Prostate gland (tissue), 2 donors: ENCODE measurements around the gene ARHGAP42. TPM values are rescaled to one million over a fixed set of nuclear protein-coding genes. Genes with fewer than 3 reads are reported as not detected.

ENCODE experiments used
- DNase-seq: peaks from one replicate; pipeline ENCODE4 v3.0.0-alpha.2; 2019; ENCODE audit warnings: low spot score
- H3K27ac ChIP-seq, 2 donors: fragments of 200-600 bp; sonication (generic); 2 replicates each; pipeline ENCODE4 v1.5.1; 2017 to 2019
- H3K27me3 ChIP-seq: fragments of 200-600 bp; sonication (generic); replicated peaks from 2 replicates; pipeline ENCODE4 v1.5.1; 2019; ENCODE audit not compliant: insufficient read depth
- H3K36me3 ChIP-seq, 2 donors: fragments of 200-600 bp; sonication (generic); 1 replicate in 1 of 2; 2 replicates in 1 of 2; pipeline versions ENCODE4 v1.5.1 to v1.8.1; 2017 to 2019
- H3K4me1 ChIP-seq: fragments of 200-600 bp; sonication (generic); replicated peaks from 2 replicates; pipeline ENCODE4 v1.5.1; 2019
- H3K4me3 ChIP-seq, 2 donors: fragments of 200-600 bp; sonication (generic); 2 replicates each; pipeline ENCODE4 v1.5.1; 2017 to 2019
- H3K9me3 ChIP-seq: fragments of 200-600 bp; sonication (generic); 2 replicates; pipeline ENCODE4 v1.5.1; 2017
- POLR2A ChIP-seq: fragments of 450-650 bp; IDR thresholded peaks from one replicate; pipeline ENCODE4 v1.6.1; 2016; ENCODE audit warnings: antibody characterized with exemption, mild to moderate bottlenecking
- POLR2AphosphoS5 ChIP-seq: sonication (generic); formaldehyde crosslinking; IDR thresholded peaks from one replicate; pipeline ENCODE4 v1.6.1; 2017; ENCODE audit warnings: antibody characterized with exemption
- WGBS: methylation state at CpG from one replicate; pipeline ENCODE4 v1.1.5; 2018; 5-methylcytosine and 5-hydroxymethylcytosine counted together
- intact Hi-C: fragments of 100-400 bp; cut with DNase I; formaldehyde crosslinking; loops from one replicate; pipeline ENCODE4 v1.14.2; 2022
- total RNA-seq, 2 donors: library from RNA; depleted of rRNA; stranded (reverse); fragments of >200 nt; gene quantifications; one replicate each; pipeline ENCODE4 v1.1.0, GENCODE V29; 2016
- TF ChIP-seq, protein P1 (sequence below), 4 experiments: fragments of 200-600 bp in 2 of 4; fragments of 450-650 bp in 2 of 4; sonication (generic) in 2 of 4; IDR thresholded peaks; 1 replicate in 3 of 4; 2 replicates in 1 of 4; pipeline ENCODE4 v1.5.1; 2016 to 2019; ENCODE audit warnings: antibody characterized with exemption in 4 of 4, mild to moderate bottlenecking in 2 of 4, moderate library complexity in 2 of 4

Gene ARHGAP42
- total RNA-seq, 2 donors from 2014 or later, result 12.8 to 20.5 TPM

- TF ChIP-seq, protein P1, sequence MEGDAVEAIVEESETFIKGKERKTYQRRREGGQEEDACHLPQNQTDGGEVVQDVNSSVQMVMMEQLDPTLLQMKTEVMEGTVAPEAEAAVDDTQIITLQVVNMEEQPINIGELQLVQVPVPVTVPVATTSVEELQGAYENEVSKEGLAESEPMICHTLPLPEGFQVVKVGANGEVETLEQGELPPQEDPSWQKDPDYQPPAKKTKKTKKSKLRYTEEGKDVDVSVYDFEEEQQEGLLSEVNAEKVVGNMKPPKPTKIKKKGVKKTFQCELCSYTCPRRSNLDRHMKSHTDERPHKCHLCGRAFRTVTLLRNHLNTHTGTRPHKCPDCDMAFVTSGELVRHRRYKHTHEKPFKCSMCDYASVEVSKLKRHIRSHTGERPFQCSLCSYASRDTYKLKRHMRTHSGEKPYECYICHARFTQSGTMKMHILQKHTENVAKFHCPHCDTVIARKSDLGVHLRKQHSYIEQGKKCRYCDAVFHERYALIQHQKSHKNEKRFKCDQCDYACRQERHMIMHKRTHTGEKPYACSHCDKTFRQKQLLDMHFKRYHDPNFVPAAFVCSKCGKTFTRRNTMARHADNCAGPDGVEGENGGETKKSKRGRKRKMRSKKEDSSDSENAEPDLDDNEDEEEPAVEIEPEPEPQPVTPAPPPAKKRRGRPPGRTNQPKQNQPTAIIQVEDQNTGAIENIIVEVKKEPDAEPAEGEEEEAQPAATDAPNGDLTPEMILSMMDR (IDR thresholded peaks at IDR 0.05), result no peak
- no peak for TF ChIP-seq POLR2A
- TF ChIP-seq POLR2AphosphoS5, result no peak
- H3K4me1 ChIP-seq, result no peaks in the 10 kb centered on the region
- no peak for DNase-seq
These were observed 104.0 kb downstream of the ARHGAP42 start for GRCh38 chr11:100791103-100791502.

DNA sequence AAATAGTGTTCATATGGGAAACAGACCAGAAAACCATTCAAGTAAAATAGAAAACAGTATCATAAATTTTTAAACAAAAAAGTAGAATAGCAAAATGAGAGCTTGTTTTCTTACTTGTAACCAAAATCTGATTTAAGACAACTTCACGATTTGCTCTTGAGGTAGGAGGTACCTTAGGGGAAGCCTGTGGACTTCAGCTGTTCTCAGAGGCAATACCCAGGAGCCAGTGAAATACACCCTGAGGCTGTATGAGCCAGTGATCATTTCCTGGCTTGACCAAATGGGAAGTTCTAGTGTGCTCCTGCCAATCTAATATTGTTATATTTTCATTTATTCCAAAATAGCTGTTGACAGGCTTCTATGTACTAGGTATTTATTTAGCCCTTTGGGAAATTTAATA is 104.8 kb downstream of the ARHGAP42 start:
- H3K4me3 ChIP-seq, result no peak overlapping the region
- WGBS, result 16% methylated on average over 1 of the region's 1 CpG
- H3K27me3 ChIP-seq, result no peaks in the 10 kb centered on the region
- no peak overlapping the region for H3K27ac ChIP-seq
- no peaks in the 10 kb centered on the region for H3K36me3 ChIP-seq
- intact Hi-C loops, result no loop called here
- TF ChIP-seq POLR2AphosphoS5 (no peak), POLR2A (no peak)
- TF ChIP-seq, protein P1 (IDR thresholded peaks at IDR 0.05), result no peak
- no peak for DNase-seq
- H3K9me3 ChIP-seq, result no peaks in the 10 kb centered on the region
- no peaks in the 10 kb centered on the region for H3K4me1 ChIP-seq

More at GRCh38 chr11:100791103-100791502, 104.0 kb downstream of the ARHGAP42 start:
- no peak overlapping the region for H3K27ac ChIP-seq
- intact Hi-C loops, result no loop called here
- H3K9me3 ChIP-seq, result no peaks in the 10 kb centered on the region
- no peak overlapping the region for H3K4me3 ChIP-seq
- H3K36me3 ChIP-seq, result no peaks in the 10 kb centered on the region
- no peaks in the 10 kb centered on the region for H3K27me3 ChIP-seq

DNA sequence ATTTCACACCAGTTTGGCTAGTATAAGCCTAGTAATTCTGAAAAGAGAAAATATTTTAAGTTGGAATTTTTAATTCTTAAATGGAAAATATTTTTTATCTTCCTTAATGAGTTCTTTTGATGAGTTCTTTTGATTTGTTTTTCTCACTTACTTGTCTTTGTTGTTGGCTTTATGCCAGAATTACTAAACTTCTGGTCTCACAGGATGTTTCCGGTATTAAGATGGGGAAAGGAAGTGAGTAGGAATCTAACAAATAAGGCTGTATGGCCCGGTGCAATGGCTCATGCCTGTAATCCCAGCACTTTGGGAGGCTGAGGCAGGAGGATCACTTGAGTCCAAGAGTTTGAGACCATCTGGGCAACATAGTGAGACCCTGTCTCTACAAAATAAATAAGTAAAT is 106.4 kb downstream of the ARHGAP42 start:
- Histone ChIP-seq H3K4me3 (no peak overlapping the region), H3K4me1 (no peaks in the 10 kb centered on the region), H3K27ac (no peak overlapping the region), H3K36me3 (no peaks in the 10 kb centered on the region), H3K9me3 (no peaks in the 10 kb centered on the region), H3K27me3 (no peaks in the 10 kb centered on the region)
- DNase-seq, result no peak
- WGBS, result 93% methylated on average over 2 of the region's 2 CpGs
- intact Hi-C loops, result no loop called here
- TF ChIP-seq POLR2AphosphoS5 (no peak), POLR2A (no peak)
- TF ChIP-seq, protein P1 (IDR thresholded peaks at IDR 0.05), result no peak

GRCh38 chr11:100794446-100794845 is 107.4 kb downstream of the ARHGAP42 start:
- no peak overlapping the region for H3K27ac ChIP-seq
- no peaks in the 10 kb centered on the region for H3K9me3 ChIP-seq
- TF ChIP-seq, protein P1 (IDR thresholded peaks at IDR 0.05), result no peak
- TF ChIP-seq POLR2A, result no peak
- TF ChIP-seq POLR2AphosphoS5, result no peak
- no peak overlapping the region for H3K4me3 ChIP-seq
- 82% methylated on average over 2 of the region's 2 CpGs for WGBS
- no peaks in the 10 kb centered on the region for H3K4me1 ChIP-seq
- no peak for DNase-seq
- H3K36me3 ChIP-seq, result no peaks in the 10 kb centered on the region
- intact Hi-C loops, result no loop called here
- H3K27me3 ChIP-seq, result no peaks in the 10 kb centered on the region

- no peaks in the 10 kb centered on the region for H3K4me1 ChIP-seq
- H3K4me3 ChIP-seq, result no peak overlapping the region
- H3K27ac ChIP-seq, result no peak overlapping the region
- intact Hi-C loops, result no loop called here
- WGBS, result 52% methylated on average over 3 of the region's 3 CpGs
- no peak for DNase-seq
- no peaks in the 10 kb centered on the region for H3K36me3 ChIP-seq
- TF ChIP-seq, protein P1 (IDR thresholded peaks at IDR 0.05), result no peak
- TF ChIP-seq POLR2AphosphoS5, result no peak
- TF ChIP-seq POLR2A, result no peak
- no peaks in the 10 kb centered on the region for H3K9me3 ChIP-seq
- H3K27me3 ChIP-seq, result no peaks in the 10 kb centered on the region
These were observed 112.4 kb downstream of the ARHGAP42 start for GRCh38 chr11:100799445-100799844.
